Fibroblast of lung (primary cell): ENCODE results near the gene NRROS. TPM values are rescaled to one million over a fixed set of nuclear protein-coding genes. Genes with fewer than 3 reads are reported as not detected.

Experiments used
- DNase-seq, 2 donors: peaks; one replicate each; pipeline versions ENCODE4 v3.0.0 to v3.0.0-alpha.2; 2010; ENCODE audit warnings: low read depth in 2 of 2
- H2AFZ ChIP-seq: 2 replicates; pipeline ENCODE4 v1.5.1; 2012; ENCODE audit warnings: low read length, control low read depth, inconsistent platforms
- H3K27ac ChIP-seq: 2 replicates; pipeline ENCODE4 v1.5.1; 2011; ENCODE audit warnings: low read length, control low read depth; ENCODE audit not compliant: insufficient read depth
- H3K27me3 ChIP-seq: 2 replicates; pipeline ENCODE4 v1.5.1; 2011; ENCODE audit warnings: mild to moderate bottlenecking, low read length; ENCODE audit not compliant: control insufficient read depth, insufficient read depth
- H3K36me3 ChIP-seq: 2 replicates; pipeline ENCODE4 v1.5.1; 2011; ENCODE audit warnings: low read length; ENCODE audit not compliant: control insufficient read depth, insufficient read depth
- H3K4me1 ChIP-seq: 2 replicates; pipeline ENCODE4 v1.5.1; 2011; ENCODE audit warnings: low read length; ENCODE audit not compliant: control insufficient read depth, insufficient read depth; ENCODE audit errors: extremely low read depth
- H3K4me2 ChIP-seq: 2 replicates; pipeline ENCODE4 v1.5.1; 2011; ENCODE audit warnings: low read length, control low read depth; ENCODE audit not compliant: insufficient read depth; ENCODE audit errors: extremely low read depth
- H3K4me3 ChIP-seq, 4 experiments: fragments of 200-600 bp in 1 of 4; sonication (generic) in 1 of 4; replicated peaks in 1 of 4; 2 replicates each; pipeline ENCODE4 v1.5.1; 2011 to 2016; ENCODE audit warnings: low read length in 4 of 4, low read depth in 3 of 4, mild to moderate bottlenecking in 3 of 4, control low read depth in 2 of 4, inconsistent platforms in 1 of 4, mixed read lengths in 1 of 4; ENCODE audit not compliant: insufficient read depth in 1 of 4; ENCODE audit errors: control extremely low read depth in 1 of 4
- H3K79me2 ChIP-seq: 2 replicates; pipeline ENCODE4 v1.5.1; 2012; ENCODE audit warnings: mild to moderate bottlenecking, low read length, inconsistent platforms; ENCODE audit not compliant: control insufficient read depth, insufficient read depth
- H3K9ac ChIP-seq: 2 replicates; pipeline ENCODE4 v1.5.1; 2011; ENCODE audit warnings: mild to moderate bottlenecking, low read length, control low read depth; ENCODE audit not compliant: insufficient read depth
- H3K9me3 ChIP-seq: 2 replicates; pipeline ENCODE4 v1.5.1; 2012; ENCODE audit warnings: low read depth, low read length; ENCODE audit not compliant: control insufficient read depth, insufficient read depth
- H4K20me1 ChIP-seq: 2 replicates; pipeline ENCODE4 v1.5.1; 2011; ENCODE audit warnings: low read length; ENCODE audit not compliant: control insufficient read depth, insufficient read depth; ENCODE audit errors: extremely low read depth
- CTCF ChIP-seq, 2 donors: IDR thresholded peaks in 1 of 2; conservative IDR thresholded peaks in 1 of 2; 1 replicate in 1 of 2; 2 replicates in 1 of 2; pipeline ENCODE4 v1.5.1; 2011 to 2012; ENCODE audit warnings: low read length in 2 of 2, control low read depth in 1 of 2, inconsistent platforms in 1 of 2, low read depth in 1 of 2, mild to moderate bottlenecking in 1 of 2
- EZH2 ChIP-seq: IDR thresholded peaks from 2 replicates; pipeline ENCODE4 v1.5.1; 2012; ENCODE audit warnings: low read length, control low read depth, mild to moderate bottlenecking; ENCODE audit errors: missing control alignments
- polyA plus RNA-seq, 2 donors: library from polyadenylated mRNA; depleted of rRNA in 1 of 2; stranded (reverse) in 1 of 2; unstranded in 1 of 2; fragments of >200 nt; gene quantifications; 2 replicates each; pipeline ENCODE4 v1.2.1, GENCODE V29; 2011 to 2012; ENCODE audit warnings: missing spikeins in 1 of 2
- total RNA-seq: library from RNA; depleted of rRNA; stranded (reverse); fragments of >200 nt; gene quantifications from 2 replicates; pipeline ENCODE4 v1.2.1, GENCODE V29; 2014

Gene NRROS
- total and polyA plus RNA-seq, 2 donors (not counting 1 experiment from before 2014, with no cell fraction given) = 0.08 to 0.33 TPM

DNA sequence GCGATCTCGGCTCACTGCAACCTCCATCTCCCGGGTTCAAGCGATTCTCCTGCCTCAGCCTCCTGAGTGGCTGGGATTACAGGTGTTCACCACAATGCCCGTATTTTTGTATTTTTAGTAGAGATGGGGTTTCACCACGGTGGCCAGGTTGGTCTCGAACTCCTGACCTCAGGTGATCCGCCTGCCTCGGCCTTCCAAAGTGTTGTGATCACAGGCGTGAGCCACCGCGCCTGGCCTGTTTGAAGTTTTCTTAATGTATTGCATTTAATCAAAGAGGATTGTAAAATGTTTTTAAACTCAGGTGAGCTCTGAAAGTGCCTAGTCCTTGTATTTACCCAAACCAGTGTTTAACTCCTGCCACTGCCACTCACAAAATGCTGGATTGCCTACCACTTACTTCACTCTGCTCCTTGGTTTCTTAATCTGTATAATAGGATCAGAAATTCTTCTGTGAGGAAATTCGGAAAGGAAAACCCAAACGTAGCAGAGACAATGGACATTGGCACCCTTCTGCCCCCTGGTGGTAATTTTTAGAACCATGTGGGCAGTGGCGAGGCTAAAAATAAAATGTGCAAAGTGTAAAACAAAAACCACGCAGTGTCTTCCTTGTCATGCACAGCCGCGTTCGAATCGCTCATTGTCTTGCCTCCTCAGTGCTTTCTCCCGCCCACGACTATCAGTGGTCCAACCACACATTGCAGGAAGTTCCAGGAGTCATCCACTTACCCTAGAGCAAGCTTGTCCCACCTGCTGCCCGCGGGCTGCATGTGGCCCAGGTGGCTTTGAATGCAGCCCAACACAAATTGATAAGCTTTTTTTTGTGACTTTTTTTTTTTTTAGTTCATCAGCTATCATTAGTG is 45.3 kb downstream of the NRROS start:
- DNase-seq = peak; percentile 20 to 61
- peak; percentile 78 to 83 for TF ChIP-seq CTCF (conservative IDR thresholded peaks at IDR 0.05 in 1 of 2, IDR thresholded peaks at IDR 0.05 in 1 of 2; ENCODE audit: low read depth in 1 of 2, low read length in 2 of 2)
- TF ChIP-seq EZH2 = no peak
- Histone ChIP-seq H2AFZ (no peak overlapping the region), H3K4me3 (no peak overlapping the region), H3K36me3 (no peaks in the 10 kb centered on the region), H3K4me2 (peak overlapping the region; percentile 11), H3K9ac (no peak overlapping the region), H3K27ac (no peak overlapping the region), H3K79me2 (no peaks in the 10 kb centered on the region), H3K9me3 (no peaks in the 10 kb centered on the region), H3K27me3 (peaks cover 4% of the 10 kb centered on the region), H3K4me1 (no peaks in the 10 kb centered on the region), H4K20me1 (no peaks in the 10 kb centered on the region)

- no peaks in the 10 kb centered on the region for H4K20me1 ChIP-seq
- H3K27me3 ChIP-seq = peaks cover 4% of the 10 kb centered on the region
- no peaks in the 10 kb centered on the region for H3K4me1 ChIP-seq
- H3K27ac ChIP-seq = no peak overlapping the region
- H3K9ac ChIP-seq = no peak overlapping the region
- no peak overlapping the region for H3K4me2 ChIP-seq
- H3K4me3 ChIP-seq = no peak overlapping the region
- DNase-seq = no peak
- no peaks in the 10 kb centered on the region for H3K9me3 ChIP-seq
- no peaks in the 10 kb centered on the region for H3K79me2 ChIP-seq
- no peak overlapping the region for H2AFZ ChIP-seq
- TF ChIP-seq CTCF (conservative IDR thresholded peaks at IDR 0.05 in 1 of 2, IDR thresholded peaks at IDR 0.05 in 1 of 2; ENCODE audit: low read depth in 1 of 2, low read length in 2 of 2) (no peak), EZH2 (no peak)
- no peaks in the 10 kb centered on the region for H3K36me3 ChIP-seq
Measured at GRCh38 chr3:196686436-196686835, 46.9 kb downstream of the NRROS start.

DNA sequence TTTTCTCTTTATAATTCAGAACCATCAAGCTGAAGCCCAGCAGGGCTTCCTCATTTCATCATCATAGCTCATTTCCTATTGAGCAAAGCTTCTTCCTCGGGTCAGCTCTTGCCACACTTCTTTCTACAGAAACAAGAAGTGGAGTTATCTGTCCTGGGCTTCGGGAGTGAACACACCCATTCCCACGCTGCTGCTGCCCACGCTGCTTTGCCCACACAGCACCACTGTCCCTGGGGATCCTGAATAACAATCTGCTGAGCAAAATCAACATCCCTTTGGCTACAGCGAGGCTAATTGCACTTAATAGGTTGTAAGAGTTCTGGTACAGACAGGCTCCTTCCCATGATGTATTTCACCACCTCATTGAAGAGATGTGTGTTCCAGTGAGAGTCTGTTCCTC is 48.9 kb downstream of the NRROS start:
- Histone ChIP-seq H3K9me3 (no peaks in the 10 kb centered on the region), H3K4me2 (no peak overlapping the region)

More for the DNA sequence above, 48.9 kb downstream of the NRROS start:
- Histone ChIP-seq H3K36me3 (no peaks in the 10 kb centered on the region), H3K9ac (no peak overlapping the region), H4K20me1 (no peaks in the 10 kb centered on the region), H3K27me3 (no peaks in the 10 kb centered on the region), H3K27ac (no peak overlapping the region), H2AFZ (peak overlapping the region; percentile 69), H3K4me1 (no peaks in the 10 kb centered on the region), H3K4me3 (no peak overlapping the region), H3K79me2 (no peaks in the 10 kb centered on the region)
- TF ChIP-seq CTCF (conservative IDR thresholded peaks at IDR 0.05 in 1 of 2, IDR thresholded peaks at IDR 0.05 in 1 of 2; ENCODE audit: low read depth in 1 of 2, low read length in 2 of 2) (no peak), EZH2 (no peak)
- DNase-seq = peak; percentile 18 to 77
